Measurements from ENCODE around the gene USP13.

USP13 gene

DNA sequence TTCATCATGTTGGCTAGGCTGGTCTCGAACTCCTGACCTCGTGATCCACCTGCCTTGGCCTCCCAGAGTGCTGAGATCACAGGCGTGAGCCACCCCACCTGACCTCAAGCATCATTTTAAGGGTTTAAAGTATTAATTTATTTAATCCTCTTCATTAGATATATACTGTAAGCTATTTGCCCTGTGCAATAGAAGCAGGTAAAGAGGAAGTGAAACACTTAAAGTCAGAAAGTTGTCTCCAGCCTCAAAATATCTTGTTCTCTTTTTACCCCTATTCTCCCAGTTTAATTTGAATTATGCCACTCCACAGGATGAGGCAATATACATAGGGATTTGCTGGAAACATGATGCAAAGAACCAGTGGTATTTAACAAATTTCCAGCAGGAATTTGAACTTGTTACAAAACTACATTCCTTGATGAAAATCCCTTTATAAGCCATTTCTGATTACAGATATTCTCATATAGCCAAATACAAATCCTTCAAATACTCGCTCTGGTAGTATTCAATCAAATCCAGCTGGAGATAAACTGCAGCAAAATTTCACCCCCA is 46.2 kb upstream of the USP13 start:
- Histone ChIP-seq H3K36me3 (peaks cover 15% of the 10 kb centered on the region), H3K4me3 (ENCODE audit: low read depth, low read length) (no peak overlapping the region), H3K9me3 (no peaks in the 10 kb centered on the region), H3K4me1 (no peaks in the 10 kb centered on the region), H3K27me3 (no peaks in the 10 kb centered on the region)
- DNase-seq, result no peak
- TF ChIP-seq, protein P1, sequence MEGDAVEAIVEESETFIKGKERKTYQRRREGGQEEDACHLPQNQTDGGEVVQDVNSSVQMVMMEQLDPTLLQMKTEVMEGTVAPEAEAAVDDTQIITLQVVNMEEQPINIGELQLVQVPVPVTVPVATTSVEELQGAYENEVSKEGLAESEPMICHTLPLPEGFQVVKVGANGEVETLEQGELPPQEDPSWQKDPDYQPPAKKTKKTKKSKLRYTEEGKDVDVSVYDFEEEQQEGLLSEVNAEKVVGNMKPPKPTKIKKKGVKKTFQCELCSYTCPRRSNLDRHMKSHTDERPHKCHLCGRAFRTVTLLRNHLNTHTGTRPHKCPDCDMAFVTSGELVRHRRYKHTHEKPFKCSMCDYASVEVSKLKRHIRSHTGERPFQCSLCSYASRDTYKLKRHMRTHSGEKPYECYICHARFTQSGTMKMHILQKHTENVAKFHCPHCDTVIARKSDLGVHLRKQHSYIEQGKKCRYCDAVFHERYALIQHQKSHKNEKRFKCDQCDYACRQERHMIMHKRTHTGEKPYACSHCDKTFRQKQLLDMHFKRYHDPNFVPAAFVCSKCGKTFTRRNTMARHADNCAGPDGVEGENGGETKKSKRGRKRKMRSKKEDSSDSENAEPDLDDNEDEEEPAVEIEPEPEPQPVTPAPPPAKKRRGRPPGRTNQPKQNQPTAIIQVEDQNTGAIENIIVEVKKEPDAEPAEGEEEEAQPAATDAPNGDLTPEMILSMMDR (IDR thresholded peaks at IDR 0.05; ENCODE audit: low read depth, low read length), result no peak

GRCh38 chr3:179608931-179609720 is 43.7 kb upstream of the USP13 start:
- no peak for DNase-seq
- H3K36me3 ChIP-seq, result peaks cover 6% of the 10 kb centered on the region
- no peaks in the 10 kb centered on the region for H3K9me3 ChIP-seq
- H3K27me3 ChIP-seq, result no peaks in the 10 kb centered on the region
- H3K4me1 ChIP-seq, result peaks cover 6% of the 10 kb centered on the region
- no peak overlapping the region for H3K4me3 ChIP-seq (ENCODE audit: low read depth, low read length)
- TF ChIP-seq, protein P1 (IDR thresholded peaks at IDR 0.05; ENCODE audit: low read depth, low read length), result no peak

- Histone ChIP-seq H3K4me3 (ENCODE audit: low read depth, low read length) (no peak overlapping the region), H3K27me3 (no peaks in the 10 kb centered on the region), H3K4me1 (peaks cover 16% of the 10 kb centered on the region)
Measured at GRCh38 chr3:179610066-179610465, 42.8 kb upstream of the USP13 start.

GRCh38 chr3:179613807-179614206 is 39.0 kb upstream of the USP13 start:
- TF ChIP-seq, protein P1 (IDR thresholded peaks at IDR 0.05; ENCODE audit: low read depth, low read length), result no peak
- Histone ChIP-seq H3K4me3 (ENCODE audit: low read depth, low read length) (no peak overlapping the region), H3K9me3 (no peaks in the 10 kb centered on the region), H3K4me1 (peaks cover 17% of the 10 kb centered on the region), H3K27me3 (no peaks in the 10 kb centered on the region), H3K36me3 (peaks cover 31% of the 10 kb centered on the region)
- DNase-seq, result no peak

More at GRCh38 chr3:179610066-179610465, 42.8 kb upstream of the USP13 start:
- TF ChIP-seq, protein P1 (IDR thresholded peaks at IDR 0.05; ENCODE audit: low read depth, low read length), result no peak
- Histone ChIP-seq H3K36me3 (peaks cover 10% of the 10 kb centered on the region), H3K9me3 (no peaks in the 10 kb centered on the region)
- DNase-seq, result no peak

DNA sequence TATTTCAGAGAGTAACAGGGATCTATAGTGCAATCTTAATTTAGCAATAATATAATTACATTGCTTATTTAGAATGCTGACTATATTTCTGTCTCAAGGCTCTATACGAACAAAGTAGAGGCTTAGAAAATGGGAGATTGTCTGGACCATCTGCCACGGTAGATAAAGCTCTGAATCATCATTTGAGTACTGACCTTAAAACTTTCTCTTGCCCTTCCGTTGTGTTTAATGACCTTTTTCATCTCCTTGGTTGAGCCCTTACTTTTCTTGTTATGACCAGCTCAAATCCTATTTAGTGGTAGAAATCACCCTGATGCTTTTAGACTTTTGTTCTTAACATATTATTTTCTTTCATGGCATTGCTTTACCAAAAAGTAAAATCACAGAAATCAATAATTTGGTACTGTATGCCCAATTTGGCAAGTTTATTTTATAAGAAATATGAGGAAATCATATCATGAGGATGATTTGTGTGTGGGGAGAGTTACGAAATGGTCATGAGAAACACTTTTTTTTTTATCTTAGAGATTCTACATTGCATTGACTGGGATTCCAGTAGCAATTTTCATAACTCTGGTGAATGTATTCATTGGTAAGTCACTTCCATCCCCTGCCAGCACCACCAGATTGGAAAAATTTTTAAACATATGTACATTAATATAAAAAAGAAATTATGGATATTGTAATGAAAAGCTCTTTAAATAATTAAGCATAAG is 37.2 kb upstream of the USP13 start:
- peaks cover 43% of the 10 kb centered on the region for H3K36me3 ChIP-seq
- DNase-seq, result no peak

More for the DNA sequence above, 37.2 kb upstream of the USP13 start:
- Histone ChIP-seq H3K4me1 (peaks cover 17% of the 10 kb centered on the region), H3K27me3 (no peaks in the 10 kb centered on the region), H3K9me3 (no peaks in the 10 kb centered on the region), H3K4me3 (ENCODE audit: low read depth, low read length) (no peak overlapping the region)
- TF ChIP-seq, protein P1 (IDR thresholded peaks at IDR 0.05; ENCODE audit: low read depth, low read length), result no peak
